ENCODE measurements around the gene PPP3R1. TPM values are rescaled to one million over a fixed set of nuclear protein-coding genes. Genes with fewer than 3 reads are reported as not detected.

The PPP3R1 gene
- total and polyA plus RNA-seq, 9 of the 15 experiments (the other 6 are each of a cell fraction or from before 2014, with no cell fraction given) = 3.7 to 70.0 (median 24.8) TPM

- Histone ChIP-seq H3K79me2 (ENCODE audit: control insufficient read depth, insufficient read depth, low read length) (peaks cover 56% of the 10 kb centered on the region), H3K27me3 (ENCODE audit: control insufficient read depth in 2 of 2, insufficient read depth in 2 of 2, low read length in 2 of 2) (no peaks in the 10 kb centered on the region), H3K4me3 (peak overlapping the region; percentile 71), H3K9me1 (ENCODE audit: control insufficient read depth, insufficient read depth, low read length) (no peaks in the 10 kb centered on the region), H3K4me2 (ENCODE audit: insufficient read depth, low read length) (peak overlapping the region; percentile 95), H3K9me3 (replicated peaks; ENCODE audit: control insufficient read depth, insufficient read depth, low read depth, low read length) (no peaks in the 10 kb centered on the region; the same call in 1 of the 2 replicates), H3K4me1 (replicated peaks in 1 of 2; ENCODE audit: control insufficient read depth in 2 of 2, insufficient read depth in 2 of 2, low read length in 2 of 2) (peaks cover 4 to 13% of the 10 kb centered on the region in 2 experiments; a peak in 2 of 5 replicates), H2AFZ (ENCODE audit: low read depth, low read length) (peak overlapping the region; percentile 97), H3K27ac (ENCODE audit: extremely low read depth, low read depth, low read length) (no peak overlapping the region; the same call in 1 of the 3 replicates), H4K20me1 (replicated peaks; ENCODE audit: control insufficient read depth, insufficient read depth, low read length) (no peaks in the 10 kb centered on the region), H3K36me3 (ENCODE audit: control insufficient read depth, insufficient read depth, low read length) (peaks cover 24% of the 10 kb centered on the region), H3K9ac (ENCODE audit: insufficient read depth in 1 of 2, low read depth in 2 of 2, low read length in 2 of 2) (peak overlapping the region in 1 of 2 experiments; percentile 93; a peak in 2 of 4 replicates)
- no TSS peak for BruUV-seq (replicated peaks)
- 0% methylated on average over 3 of the region's 3 CpGs for WGBS (ENCODE audit: insufficient coverage, low coverage, missing lambda C conversion rate)
- DNase-seq (ENCODE audit: extremely low read depth in 1 of 4, low spot score in 3 of 4) (no peak), ATAC-seq (no peak), FAIRE-seq (no peak)
- ChIA-PET CTCF (ENCODE audit: low intra/inter-chr PET ratio) (no interaction called here), POLR2A (interaction anchor here (0.5 to 2.2 kb wide), 4 partner anchors 9 to 284 kb away, joined by 3 to 6 read pairs (median 4); partner anchors contain the start of gene C1D)
- intact Hi-C loops (cut with micrococcal nuclease) (loop anchor here (2.0 kb wide), 1 partner anchor 22 kb away; no protein-coding TSS in a partner anchor), in situ Hi-C loops (cut with MboI) (no loop called here)
- TF ChIP-seq RAD21 (CRISPR knock-in tag; conservative IDR thresholded peaks at IDR 0.05 in 1 of 2, IDR thresholded peaks at IDR 0.05 in 1 of 2) (0 out of 4 replicates have a peak, but pooled peaks of 1 of the 2 experiments have one; percentile 2), ARID1B (IDR thresholded peaks at IDR 0.05) (peak; percentile 27; the same call in 1 of the 2 replicates), NR2C2 (CRISPR knock-in tag; IDR thresholded peaks at IDR 0.05) (no peak), NR2C2 (tag; IDR thresholded peaks at IDR 0.05) (no peak), STAT5A (IDR thresholded peaks at IDR 0.05; ENCODE audit: borderline replicate concordance, low read length) (peak; percentile 65; the same call in 1 of the 2 replicates), ZNF146 (CRISPR knock-in tag; IDR thresholded peaks at IDR 0.05; ENCODE audit: unreplicated experiment) (no peak), TEAD4 (IDR thresholded peaks at IDR 0.05; ENCODE audit: low read length) (peak; percentile 42; the same call in 1 of the 2 replicates), TEAD4 (CRISPR knock-in tag; IDR thresholded peaks at IDR 0.05; ENCODE audit: borderline replicate concordance) (no peak), MNT (conservative IDR thresholded peaks at IDR 0.05) (no peak), POLR2B (IDR thresholded peaks at IDR 0.05; ENCODE audit: low read depth, partially characterized antibody) (no peak), RCOR1 (IDR thresholded peaks at IDR 0.05; ENCODE audit: borderline replicate concordance in 1 of 2, low read depth in 2 of 2, low read length in 2 of 2) (0 out of 4 replicates have a peak, but pooled peaks of 1 of the 2 experiments have one; percentile 8), FUS (optimal IDR thresholded peaks at IDR 0.05; ENCODE audit: low read depth, low read length) (no peak), CBFA2T3 (IDR thresholded peaks at IDR 0.05) (peak; percentile 37; the same call in 1 of the 2 replicates), HDAC1 (IDR thresholded peaks at IDR 0.05) (peak in 1 of 2 experiments; percentile 56; a peak in 1 of 4 replicates), PRPF4 (IDR thresholded peaks at IDR 0.05; ENCODE audit: insufficient read depth, low read depth, low read length, poor library complexity, severe bottlenecking) (no peak), HMBOX1 (IDR thresholded peaks at IDR 0.05) (peak; percentile 39), ZNF584 (CRISPR knock-in tag; IDR thresholded peaks at IDR 0.05; ENCODE audit: low read depth) (no peak), NFRKB (IDR thresholded peaks at IDR 0.05; ENCODE audit: low read depth) (no peak), HSF4 (CRISPR knock-in tag; IDR thresholded peaks at IDR 0.05; ENCODE audit: borderline replicate concordance) (no peak), HDAC2 (IDR thresholded peaks at IDR 0.05) (peak; percentile 79; the same call in 1 of the 2 replicates), MEIS2 (IDR thresholded peaks at IDR 0.05; ENCODE audit: partially characterized antibody) (peak; percentile 60), TAL1 (IDR thresholded peaks at IDR 0.05) (peak; percentile 34; the same call in 1 of the 2 replicates), MTA1 (IDR thresholded peaks at IDR 0.05; ENCODE audit: borderline replicate concordance) (no peak)
These were observed 95.9 kb downstream of the PPP3R1 start for GRCh38 chr2:68156419-68156818.

Measured in K562 (cell line).